ENCODE measurements around the gene PTMS. TPM values are rescaled to one million over a fixed set of nuclear protein-coding genes. Genes with fewer than 3 reads are reported as not detected.
A peak's percentile ranks its signal among the peaks of the same experiment; 100 is the strongest.

Gene PTMS
- total RNA-seq, 2 experiments from 2014 or later: 7.8 to 9.8 TPM

- H4K20me1 ChIP-seq (ENCODE audit: insufficient read depth, low read length): no peaks in the 10 kb centered on the region
- intact Hi-C loops (cut with micrococcal nuclease; ENCODE audit: unreplicated experiment): loop anchor here (5.0 kb wide), 1 partner anchor 44 kb away; the partner anchor contains the start of gene P3H3
- no peak overlapping the region for H3K4me2 ChIP-seq (ENCODE audit: low read length)
- peak; percentile 59 for DNase-seq (ENCODE audit: low spot score)
- H3K4me1 ChIP-seq (ENCODE audit: insufficient read depth, low read length, poor library complexity, severe bottlenecking): peaks cover 50% of the 10 kb centered on the region
- TF ChIP-seq EZH2phosphoT487 (IDR thresholded peaks at IDR 0.05; ENCODE audit: borderline replicate concordance, low read depth, low read length) (no peak), CTCF (conservative IDR thresholded peaks at IDR 0.05; ENCODE audit: low read length) (no peak)
- peak overlapping the region; percentile 29 for H2AFZ ChIP-seq (ENCODE audit: low read length)
- H3K9me3 ChIP-seq (ENCODE audit: low read length): no peaks in the 10 kb centered on the region
- H3K9me2 ChIP-seq (ENCODE audit: insufficient read depth, low read length): no peaks in the 10 kb centered on the region
- no TSS peak for BruUV-seq (replicated peaks)
- H3K4me3 ChIP-seq (ENCODE audit: low read depth, low read length, poor library complexity, severe bottlenecking): no peak overlapping the region
- H3K27ac ChIP-seq (ENCODE audit: low read depth, low read length, poor library complexity, severe bottlenecking): no peak overlapping the region
- H3K36me3 ChIP-seq (ENCODE audit: insufficient read depth, low read length): no peaks in the 10 kb centered on the region
- no peaks in the 10 kb centered on the region for H3K79me2 ChIP-seq (ENCODE audit: insufficient read depth, low read depth, low read length)
- ChIA-PET POLR2A (interaction anchor here (0.6 to 2.0 kb wide), 3 partner anchors 10 to 249 kb away, joined by 3 to 7 read pairs (median 4); partner anchors contain the start of gene GAPDH), CTCF (ENCODE audit: unreplicated experiment) (interaction anchor here (0.8 to 2.2 kb wide), 2 partner anchors 30 to 47 kb away, joined by 4 to 6 read pairs; partner anchors contain the start of gene MLF2)
Measured at GRCh38 chr12:6782850-6783566, 16.8 kb downstream of the PTMS start.

- CTCF ChIA-PET (ENCODE audit: unreplicated experiment): interaction anchor here (0.6 to 2.2 kb wide), 2 partner anchors 30 to 37 kb away, joined by 4 to 6 read pairs; partner anchors contain the start of gene MLF2
- Histone ChIP-seq H3K4me2 (ENCODE audit: low read length) (no peak overlapping the region), H3K79me2 (ENCODE audit: insufficient read depth, low read depth, low read length) (no peaks in the 10 kb centered on the region), H2AFZ (ENCODE audit: low read length) (peak overlapping the region; percentile 29), H3K4me1 (ENCODE audit: insufficient read depth, low read length, poor library complexity, severe bottlenecking) (peaks cover 42% of the 10 kb centered on the region), H4K20me1 (ENCODE audit: insufficient read depth, low read length) (no peaks in the 10 kb centered on the region), H3K9me3 (ENCODE audit: low read length) (no peaks in the 10 kb centered on the region), H3K27ac (ENCODE audit: low read depth, low read length, poor library complexity, severe bottlenecking) (no peak overlapping the region), H3K4me3 (ENCODE audit: low read depth, low read length, poor library complexity, severe bottlenecking) (no peak overlapping the region), H3K36me3 (ENCODE audit: insufficient read depth, low read length) (no peaks in the 10 kb centered on the region), H3K9me2 (ENCODE audit: insufficient read depth, low read length) (no peaks in the 10 kb centered on the region)
- no TSS peak for BruUV-seq (replicated peaks)
- intact Hi-C loops (cut with micrococcal nuclease; ENCODE audit: unreplicated experiment): loop anchor here (5.0 kb wide), 1 partner anchor 43 kb away; the partner anchor contains the start of gene P3H3
- DNase-seq (ENCODE audit: low spot score): no peak
- TF ChIP-seq CTCF (conservative IDR thresholded peaks at IDR 0.05; ENCODE audit: low read length) (no peak), EZH2phosphoT487 (IDR thresholded peaks at IDR 0.05; ENCODE audit: borderline replicate concordance, low read depth, low read length) (no peak)
- POLR2A ChIA-PET: interaction anchor here (0.7 to 2.0 kb wide), 2 partner anchors 9 to 58 kb away, joined by 3 to 7 read pairs; no protein-coding TSS in a partner anchor
Measured at GRCh38 chr12:6783828-6784227, 17.7 kb downstream of the PTMS start.
